RWPE2 (cell line): ENCODE results near the gene FAM181A.

Experiments
- ATAC-seq: fragments of 200-7000 bp; cut with Tn5 transposase; 3 replicates; pipeline ENCODE4 v1.9.1; 2021; ENCODE audit warnings: low read depth
- DNase-seq: peaks from one replicate; pipeline ENCODE4 v3.0.0-alpha.2; 2020; ENCODE audit warnings: low spot score
- H3K27ac ChIP-seq: fragments of 450-650 bp; 2 replicates; pipeline ENCODE4 v1.5.1; 2017; ENCODE audit warnings: mild to moderate bottlenecking; ENCODE audit not compliant: poor library complexity, severe bottlenecking
- H3K27me3 ChIP-seq: fragments of 250-450 bp; sonication (Bioruptor Pico); 2 replicates; pipeline ENCODE4 v1.5.1; 2021; ENCODE audit warnings: mild to moderate bottlenecking, moderate library complexity; ENCODE audit not compliant: insufficient read depth, poor library complexity, severe bottlenecking
- H3K36me3 ChIP-seq: fragments of 250-450 bp; sonication (Bioruptor Pico); 2 replicates; pipeline ENCODE4 v1.5.1; 2020; ENCODE audit warnings: low read depth, mild to moderate bottlenecking, moderate library complexity
- H3K4me1 ChIP-seq: fragments of 250-450 bp; sonication (Bioruptor Pico); 2 replicates; pipeline ENCODE4 v1.5.1; 2021; ENCODE audit warnings: mild to moderate bottlenecking, moderate library complexity; ENCODE audit not compliant: insufficient read depth, poor library complexity, severe bottlenecking
- H3K4me3 ChIP-seq: fragments of 250-450 bp; sonication (Bioruptor Pico); 2 replicates; pipeline ENCODE4 v1.5.1; 2021; ENCODE audit warnings: mild to moderate bottlenecking, moderate library complexity; ENCODE audit not compliant: severe bottlenecking
- H3K9me3 ChIP-seq: fragments of 250-450 bp; sonication (Bioruptor Pico); 2 replicates; pipeline ENCODE4 v1.5.1; 2021; ENCODE audit warnings: mild to moderate bottlenecking, moderate library complexity; ENCODE audit not compliant: severe bottlenecking
- TF ChIP-seq, protein P1 (sequence below): fragments of 450-650 bp; IDR thresholded peaks from one replicate; pipeline ENCODE4 v1.5.1; 2017; ENCODE audit warnings: mild to moderate bottlenecking, moderate library complexity; ENCODE audit not compliant: poor library complexity, severe bottlenecking

FAM181A gene

GRCh38 chr14:93977790-93978581, 50.8 kb downstream of the FAM181A start:
- DNase-seq: no peak
- H3K36me3 ChIP-seq: no peaks in the 10 kb centered on the region
- H3K27ac ChIP-seq: no peak overlapping the region
- TF ChIP-seq, protein P1, sequence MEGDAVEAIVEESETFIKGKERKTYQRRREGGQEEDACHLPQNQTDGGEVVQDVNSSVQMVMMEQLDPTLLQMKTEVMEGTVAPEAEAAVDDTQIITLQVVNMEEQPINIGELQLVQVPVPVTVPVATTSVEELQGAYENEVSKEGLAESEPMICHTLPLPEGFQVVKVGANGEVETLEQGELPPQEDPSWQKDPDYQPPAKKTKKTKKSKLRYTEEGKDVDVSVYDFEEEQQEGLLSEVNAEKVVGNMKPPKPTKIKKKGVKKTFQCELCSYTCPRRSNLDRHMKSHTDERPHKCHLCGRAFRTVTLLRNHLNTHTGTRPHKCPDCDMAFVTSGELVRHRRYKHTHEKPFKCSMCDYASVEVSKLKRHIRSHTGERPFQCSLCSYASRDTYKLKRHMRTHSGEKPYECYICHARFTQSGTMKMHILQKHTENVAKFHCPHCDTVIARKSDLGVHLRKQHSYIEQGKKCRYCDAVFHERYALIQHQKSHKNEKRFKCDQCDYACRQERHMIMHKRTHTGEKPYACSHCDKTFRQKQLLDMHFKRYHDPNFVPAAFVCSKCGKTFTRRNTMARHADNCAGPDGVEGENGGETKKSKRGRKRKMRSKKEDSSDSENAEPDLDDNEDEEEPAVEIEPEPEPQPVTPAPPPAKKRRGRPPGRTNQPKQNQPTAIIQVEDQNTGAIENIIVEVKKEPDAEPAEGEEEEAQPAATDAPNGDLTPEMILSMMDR: no peak
- no peaks in the 10 kb centered on the region for H3K4me1 ChIP-seq
- ATAC-seq: no peak
- H3K27me3 ChIP-seq: no peaks in the 10 kb centered on the region
- H3K4me3 ChIP-seq: no peak overlapping the region
- H3K9me3 ChIP-seq: no peaks in the 10 kb centered on the region

DNA sequence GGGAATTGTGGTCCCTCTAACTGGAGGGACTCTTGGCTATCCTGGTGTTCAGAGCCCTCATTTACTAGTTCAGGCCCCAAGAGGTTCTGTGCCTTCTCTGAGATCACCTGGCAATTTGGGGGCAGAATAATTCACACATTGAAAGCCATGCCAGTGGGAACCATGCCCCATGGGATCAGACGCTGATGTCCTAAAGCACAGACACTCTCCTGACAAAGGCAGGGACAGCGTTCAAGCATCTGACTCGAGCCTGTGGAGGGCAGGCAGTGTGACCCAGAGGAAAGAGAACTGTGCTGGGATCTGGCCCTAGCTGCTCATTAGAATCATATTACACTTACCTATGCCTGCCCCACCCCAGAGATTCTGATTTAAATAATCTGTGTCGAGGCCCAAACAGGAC, 51.6 kb downstream of the FAM181A start:
- ATAC-seq: no peak

More for the DNA sequence above, 51.6 kb downstream of the FAM181A start:
- Histone ChIP-seq H3K4me3 (no peak overlapping the region), H3K4me1 (no peaks in the 10 kb centered on the region), H3K27me3 (no peaks in the 10 kb centered on the region), H3K27ac (no peak overlapping the region), H3K9me3 (no peaks in the 10 kb centered on the region), H3K36me3 (no peaks in the 10 kb centered on the region)
- TF ChIP-seq, protein P1: no peak
- DNase-seq: no peak
